SK-N-SH treated with all-trans-retinoic acid at 6 μM for 48 hours (cell line): ENCODE data around the gene ZNF584.

Source experiments
- ISL1 ChIP-seq: fragments of 250-450 bp; sonication (Bioruptor Pico); IDR thresholded peaks from 2 replicates; pipeline ENCODE4 v2.1.2; 2022; ENCODE audit warnings: mild to moderate bottlenecking, moderate library complexity
- RARB ChIP-seq: fragments of 250-450 bp; sonication (Bioruptor Pico); IDR thresholded peaks from 2 replicates; pipeline ENCODE4 v1.8.0; 2021; ENCODE audit warnings: mild to moderate bottlenecking, moderate library complexity
- TCF4 ChIP-seq: fragments of 250-450 bp; sonication (Bioruptor Pico); IDR thresholded peaks from 2 replicates; pipeline ENCODE4 v1.8.0; 2021; ENCODE audit warnings: mild to moderate bottlenecking, moderate library complexity, borderline replicate concordance
- ZC3H10 ChIP-seq: fragments of 250-450 bp; sonication (Bioruptor Pico); IDR thresholded peaks from 2 replicates; pipeline ENCODE4 v1.5.1; 2021; ENCODE audit warnings: mild to moderate bottlenecking, moderate library complexity
- ZFP3 ChIP-seq: fragments of 250-450 bp; sonication (Bioruptor Pico); IDR thresholded peaks from 2 replicates; pipeline ENCODE4 v1.5.0; 2020; ENCODE audit warnings: mild to moderate bottlenecking, moderate library complexity
- ZFP30 ChIP-seq: fragments of 450-650 bp; formaldehyde crosslinking; IDR thresholded peaks from 2 replicates; pipeline ENCODE4 v1.5.0; 2022; ENCODE audit warnings: mild to moderate bottlenecking, moderate library complexity
- ZNF565 ChIP-seq: fragments of 450-650 bp; formaldehyde crosslinking; conservative IDR thresholded peaks from 2 replicates; pipeline ENCODE4 v1.5.0; 2020; ENCODE audit warnings: low read depth, mild to moderate bottlenecking, moderate library complexity
- ZNF70 ChIP-seq: fragments of 450-650 bp; formaldehyde crosslinking; IDR thresholded peaks from 2 replicates; pipeline ENCODE4 v1.5.0; 2020; ENCODE audit warnings: mild to moderate bottlenecking, moderate library complexity
- TF ChIP-seq, protein P1 (sequence below): fragments of 250-450 bp; sonication (Bioruptor Pico); IDR thresholded peaks from 2 replicates; pipeline ENCODE4 v1.8.0; 2020; ENCODE audit warnings: mild to moderate bottlenecking, moderate library complexity, borderline replicate concordance
- TF ChIP-seq, protein P2 (sequence below): fragments of 250-450 bp; sonication (Bioruptor Pico); IDR thresholded peaks from 2 replicates; pipeline ENCODE4 v1.8.0; 2021; ENCODE audit warnings: low read depth, mild to moderate bottlenecking, moderate library complexity, borderline replicate concordance
- TF ChIP-seq, protein P3 (sequence below): fragments of 250-450 bp; sonication (Bioruptor Pico); IDR thresholded peaks from 2 replicates; pipeline ENCODE4 v1.5.1; 2021; ENCODE audit warnings: mild to moderate bottlenecking, moderate library complexity
- TF ChIP-seq, protein P4 (sequence below): fragments of 250-450 bp; sonication (Bioruptor Pico); IDR thresholded peaks from 2 replicates; pipeline ENCODE4 v1.5.0; 2020; ENCODE audit warnings: mild to moderate bottlenecking, moderate library complexity

DNA sequence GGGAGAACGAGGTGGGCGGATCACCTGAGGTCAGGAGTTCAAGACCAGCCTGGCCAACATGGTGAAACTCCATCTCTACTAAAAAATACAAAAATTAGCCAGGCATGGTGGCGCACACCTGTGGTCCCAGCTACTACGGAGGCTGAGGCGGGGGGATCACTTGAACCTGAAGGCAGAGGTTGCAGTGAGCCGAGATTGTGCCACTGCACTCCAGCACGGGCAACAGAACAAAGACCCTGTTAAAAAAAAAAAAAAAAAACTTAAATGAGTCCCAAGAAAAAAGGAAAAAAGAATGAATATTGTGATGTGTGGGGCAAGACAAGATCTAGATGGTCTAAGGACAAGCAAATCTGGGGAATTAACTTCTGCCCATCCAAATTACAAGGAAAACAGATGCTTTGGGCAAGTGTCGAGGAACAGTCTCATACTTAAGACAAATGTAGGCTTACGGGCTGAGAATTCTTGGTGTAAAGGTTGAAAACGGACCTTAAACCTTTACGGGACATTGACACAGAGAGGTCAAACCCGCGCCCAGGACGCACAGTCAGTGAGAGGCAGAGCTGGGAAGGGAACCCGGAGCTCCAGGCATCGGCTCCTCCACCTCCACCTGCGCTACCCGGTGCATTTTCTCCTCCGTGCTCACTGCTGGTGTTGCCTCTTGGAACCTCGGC, 57.8 kb downstream of the ZNF584 start:
- TF ChIP-seq, protein P1, sequence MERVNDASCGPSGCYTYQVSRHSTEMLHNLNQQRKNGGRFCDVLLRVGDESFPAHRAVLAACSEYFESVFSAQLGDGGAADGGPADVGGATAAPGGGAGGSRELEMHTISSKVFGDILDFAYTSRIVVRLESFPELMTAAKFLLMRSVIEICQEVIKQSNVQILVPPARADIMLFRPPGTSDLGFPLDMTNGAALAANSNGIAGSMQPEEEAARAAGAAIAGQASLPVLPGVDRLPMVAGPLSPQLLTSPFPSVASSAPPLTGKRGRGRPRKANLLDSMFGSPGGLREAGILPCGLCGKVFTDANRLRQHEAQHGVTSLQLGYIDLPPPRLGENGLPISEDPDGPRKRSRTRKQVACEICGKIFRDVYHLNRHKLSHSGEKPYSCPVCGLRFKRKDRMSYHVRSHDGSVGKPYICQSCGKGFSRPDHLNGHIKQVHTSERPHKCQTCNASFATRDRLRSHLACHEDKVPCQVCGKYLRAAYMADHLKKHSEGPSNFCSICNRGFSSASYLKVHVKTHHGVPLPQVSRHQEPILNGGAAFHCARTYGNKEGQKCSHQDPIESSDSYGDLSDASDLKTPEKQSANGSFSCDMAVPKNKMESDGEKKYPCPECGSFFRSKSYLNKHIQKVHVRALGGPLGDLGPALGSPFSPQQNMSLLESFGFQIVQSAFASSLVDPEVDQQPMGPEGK (CRISPR knock-in tag), result no peak
- TF ChIP-seq ISL1 (CRISPR knock-in tag) (no peak), ZC3H10 (CRISPR knock-in tag) (no peak), TCF4 (no peak), RARB (CRISPR knock-in tag) (no peak), ZNF70 (CRISPR knock-in tag) (no peak), ZNF565 (CRISPR knock-in tag) (no peak), ZFP3 (CRISPR knock-in tag) (no peak), ZFP30 (CRISPR knock-in tag) (no peak)
- TF ChIP-seq, protein P2, sequence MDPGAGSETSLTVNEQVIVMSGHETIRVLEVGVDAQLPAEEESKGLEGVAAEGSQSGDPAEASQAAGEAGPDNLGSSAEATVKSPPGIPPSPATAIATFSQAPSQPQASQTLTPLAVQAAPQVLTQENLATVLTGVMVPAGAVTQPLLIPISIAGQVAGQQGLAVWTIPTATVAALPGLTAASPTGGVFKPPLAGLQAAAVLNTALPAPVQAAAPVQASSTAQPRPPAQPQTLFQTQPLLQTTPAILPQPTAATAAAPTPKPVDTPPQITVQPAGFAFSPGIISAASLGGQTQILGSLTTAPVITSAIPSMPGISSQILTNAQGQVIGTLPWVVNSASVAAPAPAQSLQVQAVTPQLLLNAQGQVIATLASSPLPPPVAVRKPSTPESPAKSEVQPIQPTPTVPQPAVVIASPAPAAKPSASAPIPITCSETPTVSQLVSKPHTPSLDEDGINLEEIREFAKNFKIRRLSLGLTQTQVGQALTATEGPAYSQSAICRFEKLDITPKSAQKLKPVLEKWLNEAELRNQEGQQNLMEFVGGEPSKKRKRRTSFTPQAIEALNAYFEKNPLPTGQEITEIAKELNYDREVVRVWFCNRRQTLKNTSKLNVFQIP, result no peak
- TF ChIP-seq, protein P3, sequence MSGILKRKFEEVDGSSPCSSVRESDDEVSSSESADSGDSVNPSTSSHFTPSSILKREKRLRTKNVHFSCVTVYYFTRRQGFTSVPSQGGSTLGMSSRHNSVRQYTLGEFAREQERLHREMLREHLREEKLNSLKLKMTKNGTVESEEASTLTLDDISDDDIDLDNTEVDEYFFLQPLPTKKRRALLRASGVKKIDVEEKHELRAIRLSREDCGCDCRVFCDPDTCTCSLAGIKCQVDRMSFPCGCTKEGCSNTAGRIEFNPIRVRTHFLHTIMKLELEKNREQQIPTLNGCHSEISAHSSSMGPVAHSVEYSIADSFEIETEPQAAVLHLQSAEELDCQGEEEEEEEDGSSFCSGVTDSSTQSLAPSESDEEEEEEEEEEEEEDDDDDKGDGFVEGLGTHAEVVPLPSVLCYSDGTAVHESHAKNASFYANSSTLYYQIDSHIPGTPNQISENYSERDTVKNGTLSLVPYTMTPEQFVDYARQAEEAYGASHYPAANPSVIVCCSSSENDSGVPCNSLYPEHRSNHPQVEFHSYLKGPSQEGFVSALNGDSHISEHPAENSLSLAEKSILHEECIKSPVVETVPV (CRISPR knock-in tag), result no peak
- TF ChIP-seq, protein P4, sequence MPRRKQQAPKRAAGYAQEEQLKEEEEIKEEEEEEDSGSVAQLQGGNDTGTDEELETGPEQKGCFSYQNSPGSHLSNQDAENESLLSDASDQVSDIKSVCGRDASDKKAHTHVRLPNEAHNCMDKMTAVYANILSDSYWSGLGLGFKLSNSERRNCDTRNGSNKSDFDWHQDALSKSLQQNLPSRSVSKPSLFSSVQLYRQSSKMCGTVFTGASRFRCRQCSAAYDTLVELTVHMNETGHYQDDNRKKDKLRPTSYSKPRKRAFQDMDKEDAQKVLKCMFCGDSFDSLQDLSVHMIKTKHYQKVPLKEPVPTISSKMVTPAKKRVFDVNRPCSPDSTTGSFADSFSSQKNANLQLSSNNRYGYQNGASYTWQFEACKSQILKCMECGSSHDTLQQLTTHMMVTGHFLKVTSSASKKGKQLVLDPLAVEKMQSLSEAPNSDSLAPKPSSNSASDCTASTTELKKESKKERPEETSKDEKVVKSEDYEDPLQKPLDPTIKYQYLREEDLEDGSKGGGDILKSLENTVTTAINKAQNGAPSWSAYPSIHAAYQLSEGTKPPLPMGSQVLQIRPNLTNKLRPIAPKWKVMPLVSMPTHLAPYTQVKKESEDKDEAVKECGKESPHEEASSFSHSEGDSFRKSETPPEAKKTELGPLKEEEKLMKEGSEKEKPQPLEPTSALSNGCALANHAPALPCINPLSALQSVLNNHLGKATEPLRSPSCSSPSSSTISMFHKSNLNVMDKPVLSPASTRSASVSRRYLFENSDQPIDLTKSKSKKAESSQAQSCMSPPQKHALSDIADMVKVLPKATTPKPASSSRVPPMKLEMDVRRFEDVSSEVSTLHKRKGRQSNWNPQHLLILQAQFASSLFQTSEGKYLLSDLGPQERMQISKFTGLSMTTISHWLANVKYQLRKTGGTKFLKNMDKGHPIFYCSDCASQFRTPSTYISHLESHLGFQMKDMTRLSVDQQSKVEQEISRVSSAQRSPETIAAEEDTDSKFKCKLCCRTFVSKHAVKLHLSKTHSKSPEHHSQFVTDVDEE (CRISPR knock-in tag), result no peak
